K562 (cell line): ENCODE measurements around the gene ARMC2. TPM values are rescaled to one million over a fixed set of nuclear protein-coding genes. Genes with fewer than 3 reads are reported as not detected.

ENCODE experiments used
- CREBBP ChIP-seq: IDR thresholded peaks from one replicate; pipeline ENCODE4 v1.6.1; 2012; ENCODE audit warnings: low read depth, mild to moderate bottlenecking, control low read depth, inconsistent platforms, low read length
- E2F3 ChIP-seq: fragments of 250-450 bp; sonication (Bioruptor Pico); IDR thresholded peaks from 2 replicates; pipeline ENCODE4 v1.4.0; 2020; ENCODE audit warnings: mild to moderate bottlenecking
- KHSRP ChIP-seq: fragments of 450-650 bp; IDR thresholded peaks from 2 replicates; pipeline ENCODE4 v1.6.1; 2017
- polyA plus RNA-seq, 8 experiments: library from polyadenylated mRNA; depleted of rRNA in 4 of 8; stranded (reverse) in 5 of 8; unstranded in 3 of 8; fragments of >200 nt; fragmentation: Nextera tagmentation in 2 of 8; fragmentation: Illumina TruSeq in 1 of 8; extraction: Ambion mirVana in 2 of 8; extraction: Trizol in 1 of 8; gene quantifications; 2 replicates each; pipeline versions ENCODE4 v1.2.1 to v1.2.3, GENCODE V29; 2011 to 2014; ENCODE audit warnings: inconsistent platforms in 1 of 8, missing spikeins in 1 of 8
- total RNA-seq, 7 experiments: library from RNA; depleted of rRNA in 6 of 7; stranded (reverse); fragments of >200 nt in 6 of 7; fragmentation: Illumina TruSeq in 2 of 7; extraction: Trizol in 2 of 7; gene quantifications; 2 replicates each; pipeline versions ENCODE4 v1.2.1 to v1.2.3, GENCODE V29; 2011 to 2021; ENCODE audit warnings: low replicate concordance in 1 of 7
- TF ChIP-seq, protein P1 (sequence below), 2 experiments: fragments of 450-650 bp in 1 of 2; IDR thresholded peaks; 2 replicates each; pipeline ENCODE4 v1.6.1; 2011 to 2017; ENCODE audit warnings: low read depth in 2 of 2, antibody characterized with exemption in 1 of 2, borderline replicate concordance in 1 of 2, low read length in 1 of 2, mild to moderate bottlenecking in 1 of 2, mixed read lengths in 1 of 2; ENCODE audit not compliant: control insufficient read depth in 1 of 2
- TF ChIP-seq, protein P2 (sequence below): fragments of 250-450 bp; sonication (Bioruptor Pico); IDR thresholded peaks from 2 replicates; pipeline ENCODE4 v1.8.0; 2022; ENCODE audit warnings: moderate library complexity, mild to moderate bottlenecking, inconsistent platforms

The ARMC2 gene
- total and polyA plus RNA-seq, 9 of the 15 experiments (the other 6 are each of a cell fraction or from before 2014, with no cell fraction given), result 0.14 to 3.0 (median 0.82) TPM

DNA sequence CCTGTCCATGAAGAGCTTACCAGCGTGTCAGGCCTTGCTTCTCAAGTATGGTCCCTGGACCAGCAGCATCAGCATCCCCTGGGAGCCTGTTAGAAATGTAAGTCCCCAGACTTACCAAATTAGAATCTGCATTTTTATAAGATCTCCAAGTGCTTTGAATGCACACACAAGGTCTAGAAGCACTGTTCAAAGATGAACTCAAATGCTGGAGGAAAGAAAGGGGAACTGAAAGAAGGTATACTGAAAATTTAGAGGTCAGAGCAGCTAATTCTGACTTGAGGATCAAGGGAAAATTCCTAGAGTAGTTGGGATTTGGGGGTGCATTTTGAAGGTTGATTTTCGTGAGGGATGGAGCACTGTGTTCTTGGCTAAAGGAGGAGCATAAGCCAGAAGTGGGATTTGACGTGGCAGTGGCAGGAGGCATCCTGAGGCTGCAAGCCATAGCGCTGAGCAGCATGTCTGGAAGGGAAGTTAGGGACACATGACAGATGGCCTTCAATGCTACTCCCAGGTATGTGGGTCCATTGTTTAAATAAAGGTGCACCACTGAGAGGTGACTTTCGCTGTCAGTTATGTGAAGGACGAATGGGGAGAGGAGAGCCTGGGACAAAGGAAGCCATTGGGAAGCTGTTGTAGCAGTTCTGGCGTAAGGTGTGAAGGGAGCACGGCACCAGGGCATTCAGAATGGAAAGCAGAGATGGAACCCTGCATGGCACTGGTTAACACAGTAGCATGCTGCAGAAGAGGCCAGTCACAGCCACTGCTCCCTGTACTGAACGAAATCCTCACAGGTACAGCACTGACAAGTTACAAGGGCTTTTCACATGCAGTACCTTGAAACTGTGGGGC, 36.2 kb downstream of the ARMC2 start (continued):
- TF ChIP-seq, protein P1, sequence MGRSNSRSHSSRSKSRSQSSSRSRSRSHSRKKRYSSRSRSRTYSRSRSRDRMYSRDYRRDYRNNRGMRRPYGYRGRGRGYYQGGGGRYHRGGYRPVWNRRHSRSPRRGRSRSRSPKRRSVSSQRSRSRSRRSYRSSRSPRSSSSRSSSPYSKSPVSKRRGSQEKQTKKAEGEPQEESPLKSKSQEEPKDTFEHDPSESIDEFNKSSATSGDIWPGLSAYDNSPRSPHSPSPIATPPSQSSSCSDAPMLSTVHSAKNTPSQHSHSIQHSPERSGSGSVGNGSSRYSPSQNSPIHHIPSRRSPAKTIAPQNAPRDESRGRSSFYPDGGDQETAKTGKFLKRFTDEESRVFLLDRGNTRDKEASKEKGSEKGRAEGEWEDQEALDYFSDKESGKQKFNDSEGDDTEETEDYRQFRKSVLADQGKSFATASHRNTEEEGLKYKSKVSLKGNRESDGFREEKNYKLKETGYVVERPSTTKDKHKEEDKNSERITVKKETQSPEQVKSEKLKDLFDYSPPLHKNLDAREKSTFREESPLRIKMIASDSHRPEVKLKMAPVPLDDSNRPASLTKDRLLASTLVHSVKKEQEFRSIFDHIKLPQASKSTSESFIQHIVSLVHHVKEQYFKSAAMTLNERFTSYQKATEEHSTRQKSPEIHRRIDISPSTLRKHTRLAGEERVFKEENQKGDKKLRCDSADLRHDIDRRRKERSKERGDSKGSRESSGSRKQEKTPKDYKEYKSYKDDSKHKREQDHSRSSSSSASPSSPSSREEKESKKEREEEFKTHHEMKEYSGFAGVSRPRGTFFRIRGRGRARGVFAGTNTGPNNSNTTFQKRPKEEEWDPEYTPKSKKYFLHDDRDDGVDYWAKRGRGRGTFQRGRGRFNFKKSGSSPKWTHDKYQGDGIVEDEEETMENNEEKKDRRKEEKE (IDR thresholded peaks at IDR 0.05; ENCODE audit: borderline replicate concordance in 1 of 2, control insufficient read depth in 1 of 2, low read depth in 2 of 2, low read length in 1 of 2), result no peak
- TF ChIP-seq KHSRP, result no peak
- no peak for TF ChIP-seq CREBBP
- no peak for TF ChIP-seq E2F3 (CRISPR knock-in tag)
- TF ChIP-seq, protein P2, sequence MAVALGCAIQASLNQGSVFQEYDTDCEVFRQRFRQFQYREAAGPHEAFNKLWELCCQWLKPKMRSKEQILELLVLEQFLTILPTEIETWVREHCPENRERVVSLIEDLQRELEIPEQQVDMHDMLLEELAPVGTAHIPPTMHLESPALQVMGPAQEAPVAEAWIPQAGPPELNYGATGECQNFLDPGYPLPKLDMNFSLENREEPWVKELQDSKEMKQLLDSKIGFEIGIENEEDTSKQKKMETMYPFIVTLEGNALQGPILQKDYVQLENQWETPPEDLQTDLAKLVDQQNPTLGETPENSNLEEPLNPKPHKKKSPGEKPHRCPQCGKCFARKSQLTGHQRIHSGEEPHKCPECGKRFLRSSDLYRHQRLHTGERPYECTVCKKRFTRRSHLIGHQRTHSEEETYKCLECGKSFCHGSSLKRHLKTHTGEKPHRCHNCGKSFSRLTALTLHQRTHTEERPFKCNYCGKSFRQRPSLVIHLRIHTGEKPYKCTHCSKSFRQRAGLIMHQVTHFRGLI (CRISPR knock-in tag), result no peak
